H1 (cell line): Measurements from ENCODE around the gene PAQR4. TPM values are rescaled to one million over a fixed set of nuclear protein-coding genes. Genes with fewer than 3 reads are reported as not detected.

Experiments used
- CHD2 ChIP-seq: IDR thresholded peaks from 2 replicates; pipeline ENCODE4 v1.6.1; 2012; ENCODE audit warnings: low read length, improper control_type of control experiment
- NANOG ChIP-seq: IDR thresholded peaks from 2 replicates; pipeline ENCODE4 v1.6.1; 2011; ENCODE audit warnings: low read length, low read depth, mild to moderate bottlenecking, inconsistent platforms; ENCODE audit not compliant: insufficient read depth, poor library complexity, severe bottlenecking
- POLR2A ChIP-seq, 2 experiments: IDR thresholded peaks; 1 replicate in 1 of 2; 2 replicates in 1 of 2; pipeline ENCODE4 v1.6.1; 2011; ENCODE audit warnings: low read depth in 2 of 2, low read length in 2 of 2, mild to moderate bottlenecking in 2 of 2; ENCODE audit errors: control extremely low read depth in 1 of 2
- POU5F1 ChIP-seq: IDR thresholded peaks from 2 replicates; pipeline ENCODE4 v1.6.1; 2011; ENCODE audit warnings: low read depth, mild to moderate bottlenecking, low read length, moderate library complexity
- RAD21 ChIP-seq, 2 experiments: IDR thresholded peaks in 1 of 2; conservative IDR thresholded peaks in 1 of 2; 2 replicates each; pipeline ENCODE4 v1.6.1; 2011; ENCODE audit warnings: low read depth in 2 of 2, low read length in 2 of 2, improper control_type of control experiment in 1 of 2, inconsistent platforms in 1 of 2, mild to moderate bottlenecking in 1 of 2, moderate library complexity in 1 of 2
- RXRA ChIP-seq: IDR thresholded peaks from 2 replicates; pipeline ENCODE4 v1.6.1; 2011; ENCODE audit warnings: low read depth, mild to moderate bottlenecking, low read length, moderate library complexity; ENCODE audit not compliant: insufficient read depth
- SIN3A ChIP-seq, 2 experiments: IDR thresholded peaks in 1 of 2; conservative IDR thresholded peaks in 1 of 2; 2 replicates each; pipeline ENCODE4 v1.6.1; 2011 to 2012; ENCODE audit warnings: low read length in 2 of 2, improper control_type of control experiment in 1 of 2, low read depth in 1 of 2, mild to moderate bottlenecking in 1 of 2
- USF2 ChIP-seq: IDR thresholded peaks from 2 replicates; pipeline ENCODE4 v1.6.1; 2011; ENCODE audit warnings: low read length, improper control_type of control experiment
- polyA plus RNA-seq, 7 experiments: library from polyadenylated mRNA; depleted of rRNA in 3 of 7; stranded (reverse) in 5 of 7; unstranded in 2 of 7; fragments of >200 nt in 5 of 7; fragments of 200-250 nt in 2 of 7; gene quantifications; 1 replicate in 5 of 7; 2 replicates in 1 of 7; 4 replicates in 1 of 7; pipeline versions ENCODE4 v1.2.1 to v1.2.3, GENCODE V29; 2011 to 2013; ENCODE audit warnings: missing spikeins in 2 of 7, mixed read lengths in 2 of 7
- total RNA-seq: library from RNA; stranded (reverse); fragmentation: NEBNext Ultra II Directional; extraction: Animal tissue kit (Norgen Biotek cat#: 25700); gene quantifications from 2 replicates; pipeline ENCODE4 v1.2.1, GENCODE V29; 2021

Gene PAQR4
- total and polyA plus RNA-seq, 2 of the 8 experiments (the other 6 are each of a cell fraction or from before 2014, with no cell fraction given): 28.2 to 34.6 TPM

GRCh38 chr16:3020604-3021448 lies 51.7 kb downstream of the PAQR4 start (continued):
- TF ChIP-seq POU5F1 (no peak), RXRA (no peak), CHD2 (peak; percentile 33; the same call in 1 of the 2 replicates), POLR2A (IDR thresholded peaks at IDR 0.05; ENCODE audit: control extremely low read depth in 1 of 2, low read depth in 2 of 2, low read length in 2 of 2) (peak in 1 of 2 experiments; percentile 12; a peak in 2 of 3 replicates), USF2 (no peak; the same call in 1 of the 2 replicates), SIN3A (conservative IDR thresholded peaks at IDR 0.05 in 1 of 2, IDR thresholded peaks at IDR 0.05 in 1 of 2; ENCODE audit: low read depth in 1 of 2, low read length in 2 of 2) (peak in 1 of 2 experiments; percentile 82; a peak in 1 of 4 replicates), RAD21 (IDR thresholded peaks at IDR 0.05 in 1 of 2, conservative IDR thresholded peaks at IDR 0.05 in 1 of 2; ENCODE audit: low read depth in 2 of 2, low read length in 2 of 2) (no peak), NANOG (no peak)
